Body of pancreas (tissue), 4 donors: Measurements from ENCODE around the gene GPA33.

Experiments
- POLR2A ChIP-seq, 3 donors: fragments of 450-650 bp; IDR thresholded peaks; one replicate each; pipeline ENCODE4 v1.6.1; 2016; ENCODE audit warnings: antibody characterized with exemption in 3 of 3, mild to moderate bottlenecking in 2 of 3
- TF ChIP-seq, protein P1 (sequence below), 7 experiments: fragments of 450-650 bp in 4 of 7; fragments of 200-600 bp in 3 of 7; sonication (generic) in 3 of 7; IDR thresholded peaks; one replicate each; pipeline ENCODE4 v1.5.1; 2016 to 2019; ENCODE audit warnings: antibody characterized with exemption in 7 of 7

DNA sequence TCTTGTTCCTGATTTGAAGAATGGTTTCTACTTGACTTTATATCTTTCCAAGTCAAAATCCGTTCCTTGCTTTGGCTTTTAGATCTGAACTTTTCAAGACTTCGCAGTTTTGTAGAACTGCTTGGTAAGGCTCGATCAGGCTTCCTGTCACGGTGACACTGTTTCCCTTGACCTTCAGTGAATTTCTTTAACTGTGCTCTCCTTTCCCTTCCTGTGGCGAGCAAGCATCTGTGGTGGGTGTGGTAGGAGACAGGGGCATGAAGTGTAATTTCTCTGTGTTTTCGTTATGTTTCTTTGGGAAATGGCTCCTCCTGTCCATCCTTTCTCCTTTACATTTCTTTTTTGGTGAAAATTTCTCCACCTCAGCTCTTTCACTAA lies 14.1 kb upstream of the GPA33 start:
- TF ChIP-seq, protein P1, sequence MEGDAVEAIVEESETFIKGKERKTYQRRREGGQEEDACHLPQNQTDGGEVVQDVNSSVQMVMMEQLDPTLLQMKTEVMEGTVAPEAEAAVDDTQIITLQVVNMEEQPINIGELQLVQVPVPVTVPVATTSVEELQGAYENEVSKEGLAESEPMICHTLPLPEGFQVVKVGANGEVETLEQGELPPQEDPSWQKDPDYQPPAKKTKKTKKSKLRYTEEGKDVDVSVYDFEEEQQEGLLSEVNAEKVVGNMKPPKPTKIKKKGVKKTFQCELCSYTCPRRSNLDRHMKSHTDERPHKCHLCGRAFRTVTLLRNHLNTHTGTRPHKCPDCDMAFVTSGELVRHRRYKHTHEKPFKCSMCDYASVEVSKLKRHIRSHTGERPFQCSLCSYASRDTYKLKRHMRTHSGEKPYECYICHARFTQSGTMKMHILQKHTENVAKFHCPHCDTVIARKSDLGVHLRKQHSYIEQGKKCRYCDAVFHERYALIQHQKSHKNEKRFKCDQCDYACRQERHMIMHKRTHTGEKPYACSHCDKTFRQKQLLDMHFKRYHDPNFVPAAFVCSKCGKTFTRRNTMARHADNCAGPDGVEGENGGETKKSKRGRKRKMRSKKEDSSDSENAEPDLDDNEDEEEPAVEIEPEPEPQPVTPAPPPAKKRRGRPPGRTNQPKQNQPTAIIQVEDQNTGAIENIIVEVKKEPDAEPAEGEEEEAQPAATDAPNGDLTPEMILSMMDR (IDR thresholded peaks at IDR 0.05), result no peak
- no peak for TF ChIP-seq POLR2A (IDR thresholded peaks at IDR 0.05)
